Prostate gland (tissue), 2 donors: ENCODE data around the gene MYO18B.

Source experiments
- CTCF ChIP-seq, 4 experiments: fragments of 200-600 bp in 2 of 4; fragments of 450-650 bp in 2 of 4; sonication (generic) in 2 of 4; IDR thresholded peaks; 1 replicate in 3 of 4; 2 replicates in 1 of 4; pipeline ENCODE4 v1.5.1; 2016 to 2019; ENCODE audit warnings: antibody characterized with exemption in 4 of 4, mild to moderate bottlenecking in 2 of 4, moderate library complexity in 2 of 4
- POLR2A ChIP-seq: fragments of 450-650 bp; IDR thresholded peaks from one replicate; pipeline ENCODE4 v1.6.1; 2016; ENCODE audit warnings: antibody characterized with exemption, mild to moderate bottlenecking
- POLR2AphosphoS5 ChIP-seq: sonication (generic); formaldehyde crosslinking; IDR thresholded peaks from one replicate; pipeline ENCODE4 v1.6.1; 2017; ENCODE audit warnings: antibody characterized with exemption

GRCh38 chr22:26066534-26066933, 324.5 kb downstream of the MYO18B start:
- TF ChIP-seq CTCF (IDR thresholded peaks at IDR 0.05), result no peak
- no peak for TF ChIP-seq POLR2A
- no peak for TF ChIP-seq POLR2AphosphoS5
